Measurements from ENCODE around the gene C1orf159. TPM values are rescaled to one million over a fixed set of nuclear protein-coding genes. Genes with fewer than 3 reads are reported as not detected.
A peak's percentile ranks its signal among the peaks of the same experiment; 100 is the strongest.

The C1orf159 gene
- total and polyA plus RNA-seq, 9 of the 15 experiments (the other 6 are each of a cell fraction or from before 2014, with no cell fraction given): 0.28 to 54.9 (median 10.6) TPM

DNA sequence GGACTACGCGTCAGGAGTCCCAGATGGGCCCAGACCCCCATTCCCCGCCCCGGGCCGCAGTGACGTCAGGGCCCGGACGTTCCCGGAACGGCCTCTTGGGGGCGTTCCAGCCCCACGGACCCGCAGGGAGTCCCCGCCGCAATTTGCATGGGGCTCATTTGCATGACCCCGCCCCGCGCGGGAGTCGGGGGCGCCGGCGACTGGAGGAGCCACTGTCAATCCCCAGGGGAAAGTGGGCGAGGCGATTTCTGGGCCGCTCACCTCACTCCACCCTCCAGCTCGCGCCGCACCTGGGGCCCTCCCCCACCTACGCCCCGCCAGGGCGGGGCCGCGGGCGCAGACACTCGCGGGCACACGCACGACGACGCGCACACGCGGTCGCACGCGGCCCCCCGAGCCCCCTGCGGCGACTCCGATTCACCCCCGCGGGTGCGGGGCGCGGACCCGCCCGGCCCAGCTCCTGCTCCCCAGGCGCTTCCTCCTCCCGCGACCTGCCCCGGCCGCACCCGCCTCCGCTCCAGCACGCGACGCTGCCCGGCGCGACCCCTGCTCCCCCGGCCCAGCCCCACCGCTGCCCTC is 82.8 kb downstream of the C1orf159 start (continued):
- TF ChIP-seq MBD1 (CRISPR knock-in tag; IDR thresholded peaks at IDR 0.05) (no peak), GABPA (tag; conservative IDR thresholded peaks at IDR 0.05; ENCODE audit: low read depth) (no peak), TBL1XR1 (IDR thresholded peaks at IDR 0.05; ENCODE audit: low read length in 2 of 2) (no peak), DMBX1 (CRISPR knock-in tag; IDR thresholded peaks at IDR 0.05; ENCODE audit: borderline replicate concordance) (no peak; the same call in 1 of the 2 replicates), E2F5 (CRISPR knock-in tag; IDR thresholded peaks at IDR 0.05) (no peak), FOXK2 (conservative IDR thresholded peaks at IDR 0.05 in 1 of 2, IDR thresholded peaks at IDR 0.05 in 1 of 2; ENCODE audit: low read depth in 2 of 2) (no peak), LARP7 (IDR thresholded peaks at IDR 0.05) (no peak), ARID4B (CRISPR knock-in tag; IDR thresholded peaks at IDR 0.05) (no peak), SIN3A (IDR thresholded peaks at IDR 0.05; ENCODE audit: borderline replicate concordance in 2 of 2, control insufficient read depth in 1 of 2, low read depth in 2 of 2, low read length in 2 of 2) (no peak), MAFF (IDR thresholded peaks at IDR 0.05; ENCODE audit: low read length) (no peak), GTF2E2 (tag; IDR thresholded peaks at IDR 0.05) (no peak), PHTF2 (CRISPR knock-in tag; IDR thresholded peaks at IDR 0.05) (no peak), GABPB1 (CRISPR knock-in tag; IDR thresholded peaks at IDR 0.05) (peak; percentile 74), PURB (CRISPR knock-in tag; IDR thresholded peaks at IDR 0.05; ENCODE audit: low read depth) (no peak), ZBTB8A (IDR thresholded peaks at IDR 0.05; ENCODE audit: partially characterized antibody) (no peak), ZNF668 (CRISPR knock-in tag; IDR thresholded peaks at IDR 0.05) (no peak), ARNT (IDR thresholded peaks at IDR 0.05) (no peak)
- TF ChIP-seq, protein P1, sequence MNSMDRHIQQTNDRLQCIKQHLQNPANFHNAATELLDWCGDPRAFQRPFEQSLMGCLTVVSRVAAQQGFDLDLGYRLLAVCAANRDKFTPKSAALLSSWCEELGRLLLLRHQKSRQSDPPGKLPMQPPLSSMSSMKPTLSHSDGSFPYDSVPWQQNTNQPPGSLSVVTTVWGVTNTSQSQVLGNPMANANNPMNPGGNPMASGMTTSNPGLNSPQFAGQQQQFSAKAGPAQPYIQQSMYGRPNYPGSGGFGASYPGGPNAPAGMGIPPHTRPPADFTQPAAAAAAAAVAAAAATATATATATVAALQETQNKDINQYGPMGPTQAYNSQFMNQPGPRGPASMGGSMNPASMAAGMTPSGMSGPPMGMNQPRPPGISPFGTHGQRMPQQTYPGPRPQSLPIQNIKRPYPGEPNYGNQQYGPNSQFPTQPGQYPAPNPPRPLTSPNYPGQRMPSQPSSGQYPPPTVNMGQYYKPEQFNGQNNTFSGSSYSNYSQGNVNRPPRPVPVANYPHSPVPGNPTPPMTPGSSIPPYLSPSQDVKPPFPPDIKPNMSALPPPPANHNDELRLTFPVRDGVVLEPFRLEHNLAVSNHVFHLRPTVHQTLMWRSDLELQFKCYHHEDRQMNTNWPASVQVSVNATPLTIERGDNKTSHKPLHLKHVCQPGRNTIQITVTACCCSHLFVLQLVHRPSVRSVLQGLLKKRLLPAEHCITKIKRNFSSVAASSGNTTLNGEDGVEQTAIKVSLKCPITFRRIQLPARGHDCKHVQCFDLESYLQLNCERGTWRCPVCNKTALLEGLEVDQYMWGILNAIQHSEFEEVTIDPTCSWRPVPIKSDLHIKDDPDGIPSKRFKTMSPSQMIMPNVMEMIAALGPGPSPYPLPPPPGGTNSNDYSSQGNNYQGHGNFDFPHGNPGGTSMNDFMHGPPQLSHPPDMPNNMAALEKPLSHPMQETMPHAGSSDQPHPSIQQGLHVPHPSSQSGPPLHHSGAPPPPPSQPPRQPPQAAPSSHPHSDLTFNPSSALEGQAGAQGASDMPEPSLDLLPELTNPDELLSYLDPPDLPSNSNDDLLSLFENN (IDR thresholded peaks at IDR 0.05; ENCODE audit: low read depth in 2 of 2, low read length in 2 of 2): no peak
